Kidney (tissue), 14 donors: ENCODE measurements around the gene CCT3. TPM values are rescaled to one million over a fixed set of nuclear protein-coding genes. Genes with fewer than 3 reads are reported as not detected.
A peak's percentile ranks its signal among the peaks of the same experiment; 100 is the strongest.

Source experiments
- DNase-seq, 5 donors: peaks; one replicate each; pipeline ENCODE4 v3.0.0-alpha.2; 2013 to 2020
- FAIRE-seq: peaks from 2 replicates; lab custom pipeline; 2012; peaks lifted over from hg19 to GRCh38; lab: Jason Lieb, UNC
- H3K27ac ChIP-seq, 2 donors: one replicate each; pipeline ENCODE4 v1.7.0; 2013; ENCODE audit warnings: low read depth in 2 of 2, low read length in 2 of 2, inconsistent platforms in 1 of 2
- H3K27me3 ChIP-seq: one replicate; pipeline ENCODE4 v1.7.1; 2013; ENCODE audit warnings: low read length, inconsistent platforms; ENCODE audit not compliant: control insufficient read depth, insufficient read depth
- H3K36me3 ChIP-seq, 3 donors: one replicate each; pipeline versions ENCODE4 v1.7.0 to v1.7.1; 2013; ENCODE audit warnings: low read length in 3 of 3, control low read depth in 1 of 3, inconsistent platforms in 1 of 3; ENCODE audit not compliant: insufficient read depth in 3 of 3, control insufficient read depth in 2 of 3
- H3K4me1 ChIP-seq, 3 donors: one replicate each; pipeline versions ENCODE4 v1.7.0 to v1.7.1; 2013; ENCODE audit warnings: low read length in 3 of 3, inconsistent platforms in 1 of 3, low read depth in 1 of 3; ENCODE audit not compliant: control insufficient read depth in 2 of 3, insufficient read depth in 2 of 3
- H3K4me3 ChIP-seq, 3 donors: one replicate each; pipeline versions ENCODE4 v1.7.0 to v1.8.1; 2013; ENCODE audit warnings: low read length in 3 of 3, control low read depth in 1 of 3, inconsistent platforms in 1 of 3
- H3K9ac ChIP-seq, 3 donors: one replicate each; pipeline versions ENCODE4 v1.7.0 to v1.7.1; 2013; ENCODE audit warnings: low read length in 3 of 3, control low read depth in 1 of 3, inconsistent platforms in 1 of 3
- H3K9me3 ChIP-seq, 3 donors: one replicate each; pipeline versions ENCODE4 v1.7.0 to v1.7.1; 2013; ENCODE audit warnings: low read length in 3 of 3, control low read depth in 1 of 3, inconsistent platforms in 1 of 3; ENCODE audit not compliant: control insufficient read depth in 2 of 3, insufficient read depth in 1 of 3
- intact Hi-C: fragments of 100-400 bp; cut with DNase I; formaldehyde crosslinking; loops from one replicate; pipeline ENCODE4 v1.11.1; 2022
- polyA plus RNA-seq: library from polyadenylated mRNA; stranded (reverse); fragments of 350-450 nt; fragmentation: Illumina TruSeq; extraction: RNeasy Lipid Tissue Mini Kit (QIAGEN cat#74804); gene quantifications from one replicate; pipeline ENCODE4 v1.2.3, GENCODE V29; 2014; ENCODE audit warnings: low read depth, low replicate concordance; ENCODE audit not compliant: insufficient read depth
- total RNA-seq: library from RNA; stranded (reverse); fragmentation: NEBNext Ultra II Directional; extraction: Animal tissue kit (Norgen Biotek cat#: 25700); gene quantifications from one replicate; pipeline ENCODE4 v1.2.1, GENCODE V29; 2021
- TF ChIP-seq, protein P1 (sequence below): IDR thresholded peaks from 3 replicates; pipeline ENCODE4 v1.5.1; 2012; ENCODE audit warnings: mild to moderate bottlenecking, moderate library complexity, borderline replicate concordance; ENCODE audit not compliant: insufficient read depth; ENCODE audit errors: extremely low read depth
- donor health status: control.
- donor health status: control.
- donor health status: control.
- donor health status: control.
- donor health status: control.
- donor health status: DM: yes; HTN: yes; CAD: no.
- donor health status: Normal renal cell carcinoma (clear cell type).

CCT3 gene
- total and polyA plus RNA-seq, 2 donors from 2014 or later, result 149 to 181 TPM

DNA sequence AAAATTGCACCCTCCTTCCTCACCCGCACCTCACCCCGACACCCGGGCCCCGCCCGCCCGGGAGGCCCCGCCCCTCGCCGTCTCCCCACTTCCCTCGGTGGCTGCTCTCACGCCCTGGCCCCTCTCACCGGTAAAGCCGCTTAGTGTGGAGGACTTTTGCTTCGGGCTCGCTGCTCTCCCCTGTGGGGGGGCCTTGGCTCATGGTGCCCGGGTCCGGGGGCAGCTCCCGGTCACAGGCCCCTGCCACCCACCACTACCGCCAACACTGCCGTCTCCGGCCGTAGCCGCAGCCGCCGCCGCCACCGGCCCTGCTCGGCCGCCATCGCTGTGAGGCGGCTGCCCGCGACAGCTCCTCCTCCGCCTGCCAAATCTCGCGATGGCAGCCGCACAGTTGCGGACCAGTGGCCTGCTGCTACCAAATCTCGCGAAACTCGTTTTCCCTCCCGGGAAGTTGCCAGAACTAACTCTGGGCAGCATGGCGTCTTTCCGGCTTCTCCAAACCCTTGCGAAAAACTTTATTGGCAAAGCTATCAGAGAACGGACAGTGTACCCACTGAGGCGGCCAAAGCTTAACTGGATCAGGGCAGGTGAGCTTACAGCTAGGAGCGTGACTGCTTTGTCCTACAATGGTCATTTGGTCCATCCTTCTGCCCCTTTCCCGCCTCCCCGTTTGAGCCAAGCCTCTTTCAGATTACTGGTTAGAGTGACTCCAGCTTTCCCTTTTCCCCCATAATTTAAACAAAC is 55.4 kb downstream of the CCT3 start, which contains the start of gene SMG5:
Gene SMG5, minus strand, starts transcription at position 347 of the 744 bp plus-strand sequence. Its CDS starts 145 bp downstream, at position 202.
- intact Hi-C loops, result no loop called here
- H3K9me3 ChIP-seq, result no peaks in the 10 kb centered on the region
- FAIRE-seq, result peak; percentile 29

DNA sequence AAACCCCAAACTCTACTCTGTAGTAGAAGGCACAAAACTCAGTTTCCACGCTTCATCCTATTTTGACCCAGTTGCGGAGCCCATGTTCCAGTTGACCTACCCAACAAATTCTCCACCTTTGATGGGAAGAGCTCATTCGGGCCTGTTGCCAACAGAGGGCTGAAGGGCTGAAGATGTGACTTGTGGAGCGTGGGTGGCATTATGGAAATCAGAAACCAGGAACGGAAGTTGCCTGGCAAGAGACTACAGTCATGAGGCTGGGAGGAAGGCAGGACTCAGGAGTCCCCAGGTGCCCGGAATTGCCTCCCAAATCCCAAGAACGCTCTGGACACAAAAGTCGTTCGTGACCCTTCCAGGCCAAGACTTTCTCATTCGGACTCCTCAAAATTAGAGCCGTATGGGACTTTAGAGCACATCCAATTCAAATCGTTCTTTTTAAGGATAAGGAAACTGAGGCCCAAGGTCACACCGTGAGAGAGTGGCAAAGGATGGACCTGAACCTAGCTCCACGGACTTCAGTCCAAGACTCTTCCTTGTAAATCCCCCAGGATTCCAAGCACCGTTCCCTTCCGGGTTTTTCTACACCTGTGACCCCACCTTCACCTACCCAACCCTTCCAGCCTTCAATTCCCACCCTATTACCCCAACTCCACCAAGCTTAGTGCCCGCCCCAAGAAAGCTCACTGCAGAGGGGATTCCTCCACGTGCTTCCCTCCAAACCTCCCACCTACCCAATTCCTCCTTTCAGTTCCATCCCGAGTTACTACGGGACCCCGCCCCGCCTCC is 56.2 kb downstream of the CCT3 start:
- H3K36me3 ChIP-seq, result peaks cover 3 to 21% (median 15%) of the 10 kb centered on the region in 3 donors
- H3K9ac ChIP-seq, result peak overlapping the region; percentile 26 to 83 (median 78)
- peak overlapping the region; percentile 63 to 95 (median 93) for H3K4me3 ChIP-seq
- no peaks in the 10 kb centered on the region for H3K9me3 ChIP-seq
- FAIRE-seq (no peak), DNase-seq (peak in 2 of 5 donors; percentile 45 to 56)
- TF ChIP-seq, protein P1, sequence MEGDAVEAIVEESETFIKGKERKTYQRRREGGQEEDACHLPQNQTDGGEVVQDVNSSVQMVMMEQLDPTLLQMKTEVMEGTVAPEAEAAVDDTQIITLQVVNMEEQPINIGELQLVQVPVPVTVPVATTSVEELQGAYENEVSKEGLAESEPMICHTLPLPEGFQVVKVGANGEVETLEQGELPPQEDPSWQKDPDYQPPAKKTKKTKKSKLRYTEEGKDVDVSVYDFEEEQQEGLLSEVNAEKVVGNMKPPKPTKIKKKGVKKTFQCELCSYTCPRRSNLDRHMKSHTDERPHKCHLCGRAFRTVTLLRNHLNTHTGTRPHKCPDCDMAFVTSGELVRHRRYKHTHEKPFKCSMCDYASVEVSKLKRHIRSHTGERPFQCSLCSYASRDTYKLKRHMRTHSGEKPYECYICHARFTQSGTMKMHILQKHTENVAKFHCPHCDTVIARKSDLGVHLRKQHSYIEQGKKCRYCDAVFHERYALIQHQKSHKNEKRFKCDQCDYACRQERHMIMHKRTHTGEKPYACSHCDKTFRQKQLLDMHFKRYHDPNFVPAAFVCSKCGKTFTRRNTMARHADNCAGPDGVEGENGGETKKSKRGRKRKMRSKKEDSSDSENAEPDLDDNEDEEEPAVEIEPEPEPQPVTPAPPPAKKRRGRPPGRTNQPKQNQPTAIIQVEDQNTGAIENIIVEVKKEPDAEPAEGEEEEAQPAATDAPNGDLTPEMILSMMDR, result no peak
- intact Hi-C loops, result no loop called here
- H3K27me3 ChIP-seq, result no peaks in the 10 kb centered on the region
- H3K4me1 ChIP-seq, result peaks cover 0 to 21% (median 18%) of the 10 kb centered on the region in 3 donors
- H3K27ac ChIP-seq, result peak overlapping the region; percentile 86 to 92

More for the DNA sequence above, 55.4 kb downstream of the CCT3 start, which contains the start of gene SMG5:
- DNase-seq, result peak; percentile 98 to 99 (median 99)
- Histone ChIP-seq H3K27ac (peak within 1 kb of the TSS; percentile 86 to 92), H3K4me3 (peak within 1 kb of the TSS; percentile 93 to 99 (median 98)), H3K9ac (peak within 1 kb of the TSS; percentile 78 to 98 (median 83)), H3K4me1 (peaks cover 0 to 21% (median 18%) of the 10 kb centered on the region in 3 donors), H3K36me3 (peaks cover 3 to 16% (median 10%) of the 10 kb centered on the region in 3 donors), H3K27me3 (no peaks in the 10 kb centered on the region)
- TF ChIP-seq, protein P1, result no peak

DNA sequence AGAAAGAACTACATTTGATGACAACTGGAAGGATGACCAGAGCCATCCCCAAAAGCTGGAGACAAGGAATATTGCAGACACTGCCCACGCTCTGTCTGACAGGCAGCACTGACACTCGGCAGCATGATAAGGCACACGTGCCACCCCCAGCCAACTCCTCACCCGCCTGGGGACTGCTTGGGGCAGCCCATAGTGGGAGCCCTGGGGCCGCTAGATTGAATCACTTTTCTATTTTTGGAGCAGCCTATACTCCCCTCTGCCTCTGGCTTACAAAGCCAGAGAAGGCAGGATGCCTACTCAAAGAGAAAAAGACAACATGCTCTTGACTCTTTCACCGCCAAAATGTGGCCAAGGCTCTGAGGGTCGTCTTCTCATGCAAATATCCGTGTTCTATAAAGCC is 56.8 kb downstream of the CCT3 start:
- Histone ChIP-seq H3K27ac (no peak overlapping the region), H3K27me3 (no peaks in the 10 kb centered on the region), H3K4me3 (peak overlapping the region in 2 of 3 donors; percentile 93 to 95), H3K9ac (peak overlapping the region in 2 of 3 donors; percentile 26 to 78), H3K4me1 (peaks cover 0 to 21% (median 18%) of the 10 kb centered on the region in 3 donors), H3K9me3 (no peaks in the 10 kb centered on the region), H3K36me3 (peaks cover 3 to 26% (median 21%) of the 10 kb centered on the region in 3 donors)
- DNase-seq (peak in 1 of 5 donors; percentile 18), FAIRE-seq (no peak)
- TF ChIP-seq, protein P1, result no peak
- intact Hi-C loops, result no loop called here
